HepG2 (cell line): ENCODE data around the gene ERH. TPM values are rescaled to one million over a fixed set of nuclear protein-coding genes. Genes with fewer than 3 reads are reported as not detected.

Source experiments
- ATAC-seq: fragments of 200-7000 bp; cut with Tn5 transposase; 3 replicates; pipeline ENCODE4 v1.9.1; 2020; ENCODE audit warnings: mild to moderate bottlenecking, moderate library complexity
- BruUV-seq: library from RNA; stranded (reverse); fragments of 400-500 nt; replicated peaks from 2 replicates; lab custom pipeline; 2021; lab: Mats Ljungman, UMichigan
- CTCF ChIA-PET: fragments of 300-600 bp; formaldehyde crosslinking; extraction: SDS; loops from one replicate; lab custom pipeline; 2021; ENCODE audit warnings: low total read pairs, inconsistent platforms, low intra/inter-chr PET ratio; lab: Yijun Ruan, JAX
- POLR2A ChIA-PET: fragments of 350-600 bp; sonication (Branson Sonifier 250); formaldehyde crosslinking; loops from one replicate; lab custom pipeline; 2020; ENCODE audit warnings: antibody characterized with exemption, inconsistent platforms; lab: Yijun Ruan, JAX
- DNase-seq: peaks from one replicate; pipeline ENCODE4 v3.0.0-alpha.2; 2015; ENCODE audit warnings: low spot score
- FAIRE-seq: peaks from 3 replicates; lab custom pipeline; 2011; peaks lifted over from hg19 to GRCh38; lab: Jason Lieb, UNC
- H2AFZ ChIP-seq: one replicate; pipeline ENCODE4 v1.6.1; 2011; ENCODE audit warnings: low read length, inconsistent platforms
- H3K27ac ChIP-seq: fragments of 300-600 bp; 3 replicates; pipeline ENCODE4 v1.8.0; 2011; ENCODE audit warnings: mixed run types, mild to moderate bottlenecking, mixed read lengths, low read length, inconsistent platforms; ENCODE audit not compliant: insufficient read depth; ENCODE audit errors: extremely low read length
- H3K27me3 ChIP-seq, 2 experiments: fragments of 200-600 bp in 1 of 2; 2 replicates in 1 of 2; 3 replicates in 1 of 2; pipeline versions ENCODE4 v1.6.0 to v1.8.0; 2011; ENCODE audit warnings: low read length in 2 of 2, mild to moderate bottlenecking in 2 of 2, moderate library complexity in 2 of 2, inconsistent platforms in 1 of 2; ENCODE audit not compliant: insufficient read depth in 2 of 2, control insufficient read depth in 1 of 2
- H3K36me3 ChIP-seq, 2 experiments: fragments of 200-600 bp in 1 of 2; replicated peaks in 1 of 2; 2 replicates in 1 of 2; 3 replicates in 1 of 2; pipeline versions ENCODE4 v1.5.1 to v1.8.0; 2011; ENCODE audit warnings: low read length in 2 of 2, inconsistent platforms in 1 of 2; ENCODE audit not compliant: insufficient read depth in 2 of 2, control insufficient read depth in 1 of 2
- H3K4me1 ChIP-seq: 2 replicates; pipeline ENCODE4 v1.5.1; 2012; ENCODE audit warnings: low read length, inconsistent platforms; ENCODE audit not compliant: insufficient read depth
- H3K4me2 ChIP-seq: 2 replicates; pipeline ENCODE4 v1.6.0; 2011; ENCODE audit warnings: low read depth, low read length, inconsistent platforms
- H3K4me3 ChIP-seq, 3 experiments: fragments of 200-600 bp in 1 of 3; sonication (generic), shearing (Covaris generic) in 1 of 3; replicated peaks in 1 of 3; 2 replicates each; pipeline ENCODE4 v1.5.1; 2011 to 2016; ENCODE audit warnings: low read length in 3 of 3, inconsistent platforms in 2 of 3, low read depth in 2 of 3, mild to moderate bottlenecking in 2 of 3, control low read depth in 1 of 3, mixed read lengths in 1 of 3; ENCODE audit not compliant: insufficient read depth in 1 of 3
- H3K79me2 ChIP-seq: one replicate; pipeline ENCODE4 v1.6.1; 2011; ENCODE audit warnings: low read length, inconsistent platforms; ENCODE audit not compliant: insufficient read depth
- H3K9ac ChIP-seq: 2 replicates; pipeline ENCODE4 v1.6.0; 2011; ENCODE audit warnings: mild to moderate bottlenecking, low read depth, low read length, inconsistent platforms; ENCODE audit not compliant: insufficient read depth
- H3K9me3 ChIP-seq: 2 replicates; pipeline ENCODE4 v1.5.1; 2012; ENCODE audit warnings: mild to moderate bottlenecking, low read length
- H4K20me1 ChIP-seq: 2 replicates; pipeline ENCODE4 v1.6.0; 2011; ENCODE audit warnings: inconsistent platforms, mild to moderate bottlenecking, low read length, moderate library complexity; ENCODE audit not compliant: insufficient read depth
- KDM4B ChIP-seq: sonication (generic); formaldehyde crosslinking; IDR thresholded peaks from 2 replicates; pipeline ENCODE4 v1.4.0; 2020; ENCODE audit warnings: missing genetic modification reagents
- RCOR2 ChIP-seq: IDR thresholded peaks from 2 replicates; pipeline ENCODE4 v1.6.1; 2016; ENCODE audit warnings: missing biosample characterization, missing genetic modification reagents
- SRSF4 ChIP-seq: fragments of 200-400 bp; formaldehyde crosslinking; IDR thresholded peaks from one replicate; pipeline ENCODE4 v1.6.1; 2018; ENCODE audit warnings: mild to moderate bottlenecking, low read depth, low read length, moderate library complexity; ENCODE audit not compliant: poor library complexity, severe bottlenecking
- WGBS: methylation state at CpG from one replicate; pipeline ENCODE4 v1.1.6; 2017; ENCODE audit warnings: low lambda C conversion rate; 5-methylcytosine and 5-hydroxymethylcytosine counted together
- in situ Hi-C: cut with HindIII; loops from 2 replicates; pipeline ENCODE4 v1.10.0; 2017; ENCODE audit warnings: low pct_unique_long_range_greater_than_20kb; ENCODE audit not compliant: extremely low pct_ligation_motif_present
- intact Hi-C: fragments of 100-400 bp; cut with micrococcal nuclease; formaldehyde crosslinking; loops from one replicate; pipeline ENCODE4 v1.10.0; 2022; ENCODE audit not compliant: unreplicated experiment
- polyA plus RNA-seq, 8 experiments: library from polyadenylated mRNA; depleted of rRNA in 3 of 8; stranded (reverse) in 7 of 8; unstranded in 1 of 8; fragments of >200 nt; fragmentation: Illumina TruSeq in 4 of 8; extraction: Trizol in 4 of 8; gene quantifications; 2 replicates each; pipeline versions ENCODE4 v1.2.1 to v1.2.3, GENCODE V29; 2011 to 2016; ENCODE audit warnings: low read depth in 4 of 8, missing spikeins in 1 of 8, mixed read lengths in 1 of 8; ENCODE audit not compliant: insufficient read depth in 1 of 8
- total RNA-seq, 5 experiments: library from RNA; depleted of rRNA; stranded (reverse); fragments of >200 nt; fragmentation: Illumina TruSeq; extraction: Trizol; gene quantifications; 2 replicates each; pipeline ENCODE4 v1.2.3, GENCODE V29; 2016; ENCODE audit warnings: low read depth in 1 of 5
- TF ChIP-seq, protein P1 (sequence below): sonication (generic); formaldehyde crosslinking; IDR thresholded peaks from 2 replicates; pipeline ENCODE4 v1.9.0; 2021; ENCODE audit warnings: missing genetic modification reagents, borderline replicate concordance

ERH gene
- total and polyA plus RNA-seq, 2 of the 13 experiments (the other 11 are each of a cell fraction or from before 2014, with no cell fraction given): 105 to 341 TPM

DNA sequence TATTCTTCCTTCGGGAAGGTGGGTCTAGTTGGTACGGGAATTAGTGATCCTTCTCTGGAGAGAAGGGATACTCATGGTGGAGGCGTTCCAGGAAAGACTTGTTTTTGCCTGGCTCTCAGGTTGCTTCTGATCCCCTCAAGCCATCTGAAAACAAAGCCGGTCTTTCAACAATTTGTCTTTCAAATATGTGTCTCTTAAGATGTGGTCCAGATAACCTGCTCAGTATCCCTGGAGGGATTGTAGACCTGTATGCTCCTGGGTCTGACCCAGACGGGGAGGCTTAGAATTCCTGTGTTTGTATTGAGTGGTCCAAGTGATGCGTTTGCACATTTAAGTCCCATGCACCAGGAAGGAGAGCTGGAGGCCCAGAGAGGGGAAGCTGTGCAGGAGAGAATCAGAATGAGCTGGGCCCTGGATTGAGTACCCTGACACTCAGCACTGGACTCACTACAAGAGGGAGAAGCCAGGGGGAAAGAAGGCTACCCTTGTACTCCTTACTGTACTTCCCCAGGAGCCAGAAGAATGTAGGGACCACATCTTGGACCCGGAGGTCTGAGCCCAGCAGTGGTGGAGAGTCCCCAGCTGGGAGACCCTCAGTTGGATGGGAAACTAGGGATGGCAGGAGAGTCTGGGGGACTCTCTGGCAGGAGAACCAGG, 40.4 kb downstream of the ERH start:
- TF ChIP-seq RCOR2 (CRISPR knock-in tag) (no peak), SRSF4 (no peak), KDM4B (no peak)
- TF ChIP-seq, protein P1, sequence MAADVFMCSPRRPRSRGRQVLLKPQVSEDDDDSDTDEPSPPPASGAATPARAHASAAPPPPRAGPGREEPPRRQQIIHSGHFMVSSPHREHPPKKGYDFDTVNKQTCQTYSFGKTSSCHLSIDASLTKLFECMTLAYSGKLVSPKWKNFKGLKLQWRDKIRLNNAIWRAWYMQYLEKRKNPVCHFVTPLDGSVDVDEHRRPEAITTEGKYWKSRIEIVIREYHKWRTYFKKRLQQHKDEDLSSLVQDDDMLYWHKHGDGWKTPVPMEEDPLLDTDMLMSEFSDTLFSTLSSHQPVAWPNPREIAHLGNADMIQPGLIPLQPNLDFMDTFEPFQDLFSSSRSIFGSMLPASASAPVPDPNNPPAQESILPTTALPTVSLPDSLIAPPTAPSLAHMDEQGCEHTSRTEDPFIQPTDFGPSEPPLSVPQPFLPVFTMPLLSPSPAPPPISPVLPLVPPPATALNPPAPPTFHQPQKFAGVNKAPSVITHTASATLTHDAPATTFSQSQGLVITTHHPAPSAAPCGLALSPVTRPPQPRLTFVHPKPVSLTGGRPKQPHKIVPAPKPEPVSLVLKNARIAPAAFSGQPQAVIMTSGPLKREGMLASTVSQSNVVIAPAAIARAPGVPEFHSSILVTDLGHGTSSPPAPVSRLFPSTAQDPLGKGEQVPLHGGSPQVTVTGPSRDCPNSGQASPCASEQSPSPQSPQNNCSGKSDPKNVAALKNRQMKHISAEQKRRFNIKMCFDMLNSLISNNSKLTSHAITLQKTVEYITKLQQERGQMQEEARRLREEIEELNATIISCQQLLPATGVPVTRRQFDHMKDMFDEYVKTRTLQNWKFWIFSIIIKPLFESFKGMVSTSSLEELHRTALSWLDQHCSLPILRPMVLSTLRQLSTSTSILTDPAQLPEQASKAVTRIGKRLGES (CRISPR knock-in tag): no peak
- TF ChIP-seq, all 625 proteins: peak for 0
- WGBS: 39% methylated on average over 6 of the region's 7 CpGs
- in situ Hi-C loops (no loop called here), intact Hi-C loops (loop anchor here (1.0 kb wide), 1 partner anchor 28 kb away; no protein-coding TSS in a partner anchor)
- no peaks in the 10 kb centered on the region for H3K9me3 ChIP-seq
- no peak overlapping the region for H3K4me3 ChIP-seq
- ChIA-PET POLR2A (no interaction called here), CTCF (no interaction called here)
- peaks cover 30% of the 10 kb centered on the region for H3K4me1 ChIP-seq
- H3K36me3 ChIP-seq: no peaks in the 10 kb centered on the region
- FAIRE-seq: no peak
- H3K27me3 ChIP-seq: peaks cover 1 to 14% of the 10 kb centered on the region in 2 experiments; a peak in 1 of 5 replicates
- H3K4me2 ChIP-seq: no peak overlapping the region
- no peak for DNase-seq
- no peak overlapping the region for H3K27ac ChIP-seq
- no peak for ATAC-seq
- H4K20me1 ChIP-seq: no peaks in the 10 kb centered on the region
- H3K79me2 ChIP-seq: no peaks in the 10 kb centered on the region
- H2AFZ ChIP-seq: no peak overlapping the region
- no peak overlapping the region for H3K9ac ChIP-seq
- no TSS peak for BruUV-seq
